Trophoblast cell (in vitro differentiated cells and primary cell): ENCODE measurements around the gene PAPPA.

Source experiments
- DNase-seq, 2 donors: peaks; one replicate each; pipeline ENCODE4 v3.0.0-alpha.2; 2016
- H2AFZ ChIP-seq: 2 replicates; pipeline ENCODE4 v1.6.1; 2013; ENCODE audit warnings: low read length, moderate library complexity, mild to moderate bottlenecking; ENCODE audit not compliant: insufficient read depth, poor library complexity
- H2AK5ac ChIP-seq: 2 replicates; pipeline ENCODE4 v1.6.1; 2013; ENCODE audit warnings: mild to moderate bottlenecking, low read length
- H2BK120ac ChIP-seq: 2 replicates; pipeline ENCODE4 v1.6.1; 2013; ENCODE audit warnings: low read length, mild to moderate bottlenecking, moderate library complexity; ENCODE audit not compliant: insufficient read depth, poor library complexity
- H2BK12ac ChIP-seq: 2 replicates; pipeline ENCODE4 v1.6.1; 2013; ENCODE audit warnings: mild to moderate bottlenecking, low read length, moderate library complexity
- H2BK5ac ChIP-seq: 2 replicates; pipeline ENCODE4 v1.6.1; 2013; ENCODE audit warnings: low read length, low read depth, moderate library complexity, mild to moderate bottlenecking; ENCODE audit not compliant: poor library complexity
- H3K14ac ChIP-seq: 2 replicates; pipeline ENCODE4 v1.6.1; 2013; ENCODE audit warnings: mild to moderate bottlenecking, low read length
- H3K18ac ChIP-seq: 2 replicates; pipeline ENCODE4 v1.6.1; 2013; ENCODE audit warnings: mild to moderate bottlenecking, low read length
- H3K23ac ChIP-seq: 2 replicates; pipeline ENCODE4 v1.6.1; 2013; ENCODE audit warnings: low read length
- H3K27ac ChIP-seq: 2 replicates; pipeline ENCODE4 v1.5.1; 2013; ENCODE audit warnings: low read depth, mild to moderate bottlenecking, inconsistent platforms, low read length, moderate library complexity
- H3K27me3 ChIP-seq: 2 replicates; pipeline ENCODE4 v1.6.1; 2013; ENCODE audit warnings: inconsistent platforms, mild to moderate bottlenecking, low read length, moderate library complexity; ENCODE audit not compliant: insufficient read depth
- H3K36me3 ChIP-seq, 2 experiments: 1 replicate in 1 of 2; 2 replicates in 1 of 2; pipeline ENCODE4 v1.6.1; 2013; ENCODE audit warnings: low read length in 2 of 2, mild to moderate bottlenecking in 2 of 2, moderate library complexity in 1 of 2; ENCODE audit not compliant: insufficient read depth in 2 of 2, control insufficient read depth in 1 of 2
- H3K4ac ChIP-seq: 2 replicates; pipeline ENCODE4 v1.6.1; 2013; ENCODE audit warnings: low read depth, mild to moderate bottlenecking, low read length, moderate library complexity
- H3K4me1 ChIP-seq, 2 experiments: 1 replicate in 1 of 2; 2 replicates in 1 of 2; pipeline ENCODE4 v1.6.1; 2013; ENCODE audit warnings: low read length in 2 of 2, mild to moderate bottlenecking in 2 of 2, moderate library complexity in 1 of 2; ENCODE audit not compliant: insufficient read depth in 2 of 2, control insufficient read depth in 1 of 2
- H3K4me2 ChIP-seq: 2 replicates; pipeline ENCODE4 v1.6.1; 2013; ENCODE audit warnings: inconsistent platforms, mild to moderate bottlenecking, low read length, moderate library complexity
- H3K4me3 ChIP-seq: 2 replicates; pipeline ENCODE4 v1.5.1; 2013; ENCODE audit warnings: mild to moderate bottlenecking, low read depth, low read length, inconsistent platforms
- H3K79me1 ChIP-seq: one replicate; pipeline ENCODE4 v1.6.1; 2013; ENCODE audit warnings: low read length
- H3K79me2 ChIP-seq: 2 replicates; pipeline ENCODE4 v1.6.1; 2013; ENCODE audit warnings: low read length, mild to moderate bottlenecking; ENCODE audit not compliant: control insufficient read depth, insufficient read depth, poor library complexity
- H3K9ac ChIP-seq: 2 replicates; pipeline ENCODE4 v1.6.1; 2013; ENCODE audit warnings: mild to moderate bottlenecking, low read length
- H3K9me3 ChIP-seq: 2 replicates; pipeline ENCODE4 v1.6.1; 2013; ENCODE audit warnings: low read depth, mild to moderate bottlenecking, control low read depth, inconsistent platforms, low read length; ENCODE audit not compliant: insufficient read depth
- H4K12ac ChIP-seq: 2 replicates; pipeline ENCODE4 v1.6.1; 2013; ENCODE audit warnings: low read depth, mild to moderate bottlenecking, low read length, moderate library complexity
- H4K8ac ChIP-seq: 2 replicates; pipeline ENCODE4 v1.6.1; 2013; ENCODE audit warnings: low read depth, mild to moderate bottlenecking, low read length, moderate library complexity
- H4K91ac ChIP-seq: one replicate; pipeline ENCODE4 v1.6.1; 2013; ENCODE audit warnings: low read depth, mild to moderate bottlenecking, low read length, moderate library complexity
- WGBS: extraction: QIAGEN DNeasy Blood & Tissue Kit; methylation state at CpG from one replicate; pipeline ENCODE4 v1.1.7; 2013; ENCODE audit warnings: missing lambda C conversion rate; ENCODE audit not compliant: insufficient read length, insufficient coverage; ENCODE audit errors: extremely low coverage; 5-methylcytosine and 5-hydroxymethylcytosine counted together

Gene PAPPA

DNA sequence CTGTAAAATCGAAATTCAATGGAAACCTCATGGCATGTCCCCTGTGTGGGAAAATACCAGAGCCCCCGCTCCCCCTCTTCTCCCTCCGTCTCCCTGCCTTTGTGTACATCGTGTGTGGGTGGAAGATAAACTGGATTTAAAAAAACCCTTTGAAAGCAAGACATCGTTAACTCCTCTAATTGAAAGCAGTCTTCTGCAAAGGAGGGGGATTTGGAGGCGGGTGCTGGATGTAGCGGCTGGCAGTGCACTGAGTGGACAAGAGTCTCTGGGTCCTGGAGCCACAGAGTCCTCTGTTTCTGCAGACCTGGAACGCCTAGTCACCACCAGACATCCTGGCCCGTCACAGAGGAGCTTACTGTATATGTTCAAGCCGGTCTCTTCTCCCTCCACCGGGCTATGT lies 169.4 kb downstream of the PAPPA start:
- no peak overlapping the region for H3K14ac ChIP-seq
- no peak overlapping the region for H4K91ac ChIP-seq
- no peak overlapping the region for H3K9ac ChIP-seq
- H2BK5ac ChIP-seq = no peak overlapping the region
- no peaks in the 10 kb centered on the region for H3K79me2 ChIP-seq
- H3K36me3 ChIP-seq = no peaks in the 10 kb centered on the region
- H4K8ac ChIP-seq = no peak overlapping the region
- H4K12ac ChIP-seq = no peak overlapping the region
- H2BK12ac ChIP-seq = no peak overlapping the region
- H3K27ac ChIP-seq = no peak overlapping the region
- H3K4me2 ChIP-seq = no peak overlapping the region
- H3K4me3 ChIP-seq = no peak overlapping the region
- no peak overlapping the region for H2BK120ac ChIP-seq
- no peak overlapping the region for H3K4ac ChIP-seq
- no CpG with 5 or more reads among the region's 11 CpGs for WGBS
- no peak overlapping the region for H2AK5ac ChIP-seq
- no peak overlapping the region for H3K18ac ChIP-seq
- peaks cover 0 to 1% of the 10 kb centered on the region in 2 experiments for H3K4me1 ChIP-seq
- no peaks in the 10 kb centered on the region for H3K79me1 ChIP-seq
- H3K9me3 ChIP-seq = no peaks in the 10 kb centered on the region
- no peak overlapping the region for H3K23ac ChIP-seq
- H3K27me3 ChIP-seq = no peaks in the 10 kb centered on the region
- DNase-seq = no peak
- no peak overlapping the region for H2AFZ ChIP-seq

DNA sequence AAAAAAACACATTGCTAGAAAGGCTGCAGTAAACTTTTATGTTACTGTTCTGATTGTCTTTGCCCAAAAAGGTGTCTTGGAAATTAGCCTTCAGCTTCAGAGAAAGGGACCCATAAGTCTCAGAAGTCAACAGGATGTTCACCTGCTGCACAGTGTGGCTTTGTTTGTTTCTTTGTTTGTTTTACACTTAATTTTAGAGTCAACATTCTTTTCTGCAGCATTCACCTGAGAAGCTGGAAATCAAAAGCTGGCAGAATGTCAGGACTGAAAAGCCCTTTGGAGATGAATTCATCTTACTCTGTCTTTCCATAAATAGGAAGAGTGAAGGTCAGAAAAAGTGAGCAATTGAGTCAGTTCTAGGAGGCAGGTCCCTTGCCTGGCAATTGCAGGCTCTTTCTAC lies 170.0 kb downstream of the PAPPA start:
- peaks cover 0 to 1% of the 10 kb centered on the region in 2 experiments for H3K4me1 ChIP-seq
- no peaks in the 10 kb centered on the region for H3K9me3 ChIP-seq
- H2BK120ac ChIP-seq = no peak overlapping the region
- no peak overlapping the region for H3K23ac ChIP-seq
- H3K4me2 ChIP-seq = no peak overlapping the region
- no peak overlapping the region for H2AK5ac ChIP-seq
- no peak overlapping the region for H2BK12ac ChIP-seq
- H3K18ac ChIP-seq = no peak overlapping the region
- H3K4me3 ChIP-seq = no peak overlapping the region
- no peak overlapping the region for H3K14ac ChIP-seq
- H3K79me1 ChIP-seq = no peaks in the 10 kb centered on the region
- no peak overlapping the region for H3K4ac ChIP-seq
- no peak overlapping the region for H3K27ac ChIP-seq
- H3K9ac ChIP-seq = no peak overlapping the region
- DNase-seq = no peak
- H4K91ac ChIP-seq = no peak overlapping the region
- no peaks in the 10 kb centered on the region for H3K36me3 ChIP-seq
- no peak overlapping the region for H2AFZ ChIP-seq
- no peaks in the 10 kb centered on the region for H3K79me2 ChIP-seq
- H4K12ac ChIP-seq = no peak overlapping the region
- no peak overlapping the region for H4K8ac ChIP-seq
- no peaks in the 10 kb centered on the region for H3K27me3 ChIP-seq
- H2BK5ac ChIP-seq = no peak overlapping the region

DNA sequence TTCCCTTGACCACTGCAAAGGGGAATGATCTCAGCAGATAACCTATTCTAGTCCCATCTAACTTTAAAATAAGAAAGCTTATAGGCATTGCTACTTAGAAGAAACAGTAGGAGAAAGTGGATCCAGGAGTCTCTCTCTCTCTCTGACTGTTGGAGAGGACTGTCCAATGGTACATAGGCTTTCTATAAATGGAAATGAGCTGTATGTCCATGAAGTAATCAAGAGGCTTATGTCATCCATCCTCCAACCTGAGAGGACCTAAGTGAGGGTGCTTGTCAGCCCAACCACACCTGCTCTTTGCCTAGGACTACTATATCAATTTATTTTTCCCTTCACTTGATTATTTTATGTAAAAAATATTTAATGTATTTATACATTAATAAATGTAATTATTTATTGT lies 172.3 kb downstream of the PAPPA start:
- Histone ChIP-seq H3K36me3 (no peaks in the 10 kb centered on the region), H2AFZ (no peak overlapping the region), H3K79me1 (no peaks in the 10 kb centered on the region), H3K9me3 (no peaks in the 10 kb centered on the region), H3K18ac (no peak overlapping the region), H4K8ac (no peak overlapping the region), H3K4me3 (no peak overlapping the region), H4K91ac (no peak overlapping the region), H3K14ac (no peak overlapping the region), H3K27ac (no peak overlapping the region), H3K27me3 (no peaks in the 10 kb centered on the region), H3K4me2 (no peak overlapping the region), H2BK120ac (no peak overlapping the region), H3K79me2 (no peaks in the 10 kb centered on the region), H4K12ac (no peak overlapping the region), H3K23ac (no peak overlapping the region), H2BK5ac (no peak overlapping the region), H3K4ac (no peak overlapping the region), H2BK12ac (no peak overlapping the region), H3K4me1 (peaks cover 0 to 1% of the 10 kb centered on the region in 2 experiments), H2AK5ac (no peak overlapping the region), H3K9ac (no peak overlapping the region)
- no peak for DNase-seq

DNA sequence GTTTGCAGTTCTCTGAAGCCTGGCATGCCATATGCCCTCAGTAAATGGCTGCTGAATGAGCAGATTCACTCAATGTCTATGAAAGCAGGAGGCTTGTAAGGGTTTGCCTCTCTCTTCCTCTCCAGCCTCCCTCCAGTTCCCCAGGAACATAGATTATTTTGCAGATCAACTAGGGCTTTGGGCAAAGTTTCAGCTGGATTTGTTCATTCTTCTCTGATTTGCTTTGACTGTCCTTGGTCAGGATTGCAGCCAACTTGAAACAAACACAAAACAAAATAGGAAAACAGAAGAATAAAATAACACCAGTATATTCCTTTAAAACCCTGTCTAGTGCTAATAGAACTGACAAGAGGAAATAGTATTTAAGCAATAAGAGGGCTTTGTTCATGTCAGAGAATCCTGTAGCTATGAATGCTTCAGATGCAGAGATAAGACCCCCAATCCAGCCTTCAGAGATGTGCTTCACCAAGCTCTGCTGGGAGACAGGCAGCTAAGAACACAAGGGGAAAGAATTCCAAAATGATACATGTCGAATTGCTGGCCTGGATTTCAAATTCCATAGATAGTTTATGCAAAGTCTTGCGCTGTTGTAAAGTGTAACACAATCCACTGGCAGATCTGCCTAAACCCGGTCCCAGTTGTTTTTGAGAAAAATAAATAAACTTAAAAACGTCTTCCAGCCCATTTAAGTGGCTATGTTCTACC lies 174.3 kb downstream of the PAPPA start:
- Histone ChIP-seq H2BK120ac (no peak overlapping the region), H2BK12ac (no peak overlapping the region), H4K12ac (no peak overlapping the region), H3K27ac (no peak overlapping the region), H3K9me3 (no peaks in the 10 kb centered on the region), H2AK5ac (no peak overlapping the region), H3K79me2 (no peaks in the 10 kb centered on the region), H3K18ac (no peak overlapping the region), H3K79me1 (no peaks in the 10 kb centered on the region), H4K91ac (no peak overlapping the region), H2AFZ (no peak overlapping the region), H3K9ac (no peak overlapping the region), H3K4ac (no peak overlapping the region), H3K4me3 (no peak overlapping the region), H2BK5ac (no peak overlapping the region), H3K36me3 (peaks cover 0 to 2% of the 10 kb centered on the region in 2 experiments), H3K23ac (no peak overlapping the region), H3K14ac (no peak overlapping the region), H3K4me2 (no peak overlapping the region), H4K8ac (no peak overlapping the region), H3K27me3 (no peaks in the 10 kb centered on the region), H3K4me1 (peaks cover under 1 to 2% of the 10 kb centered on the region in 2 experiments)
- DNase-seq = no peak
- no CpG with 5 or more reads among the region's 4 CpGs for WGBS
